ENCODE measurements around the gene PALD1. TPM values are rescaled to one million over a fixed set of nuclear protein-coding genes. Genes with fewer than 3 reads are reported as not detected.

Gene PALD1
- total RNA-seq, 1 experiment from 2014 or later: 33.1 TPM

DNA sequence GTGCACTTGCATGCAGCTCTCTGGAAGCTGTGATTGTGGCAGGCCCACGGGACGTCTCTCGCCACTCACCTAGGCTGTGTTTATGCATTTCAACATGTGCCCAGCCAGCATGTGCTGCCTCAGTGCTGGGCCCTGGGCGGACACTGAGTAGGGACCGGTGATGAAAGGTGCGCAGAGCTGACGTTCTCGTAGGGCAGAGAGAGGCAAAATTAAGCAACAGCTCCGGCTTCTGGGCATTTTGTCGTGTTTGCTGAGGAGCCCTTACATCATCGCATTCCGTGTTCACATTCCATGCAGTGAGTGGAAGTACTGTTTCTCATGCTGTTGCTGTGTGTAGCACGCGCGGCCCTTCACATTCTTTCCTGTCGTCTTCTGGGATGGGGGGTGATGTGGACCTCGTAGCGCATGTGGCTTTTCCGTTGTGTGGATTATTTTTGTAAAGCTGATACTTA is 73.4 kb downstream of the PALD1 start:
- POLR2A ChIA-PET: no interaction called here
- TF ChIP-seq POLR2A (IDR thresholded peaks at IDR 0.05; ENCODE audit: borderline replicate concordance, extremely low read depth, insufficient read depth, insufficient read length) (no peak), ELF1 (IDR thresholded peaks at IDR 0.05; ENCODE audit: borderline replicate concordance, low read depth) (no peak), CBX3 (IDR thresholded peaks at IDR 0.05; ENCODE audit: low read depth) (no peak), YY1 (IDR thresholded peaks at IDR 0.05; ENCODE audit: extremely low read depth, insufficient replicate concordance, low read depth, low read length) (no peak), SIN3A (IDR thresholded peaks at IDR 0.05; ENCODE audit: low read depth) (no peak), ZFX (IDR thresholded peaks at IDR 0.05) (no peak)
- TF ChIP-seq, protein P1, sequence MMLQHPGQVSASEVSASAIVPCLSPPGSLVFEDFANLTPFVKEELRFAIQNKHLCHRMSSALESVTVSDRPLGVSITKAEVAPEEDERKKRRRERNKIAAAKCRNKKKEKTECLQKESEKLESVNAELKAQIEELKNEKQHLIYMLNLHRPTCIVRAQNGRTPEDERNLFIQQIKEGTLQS (IDR thresholded peaks at IDR 0.05): no peak
- TF ChIP-seq, protein P2, sequence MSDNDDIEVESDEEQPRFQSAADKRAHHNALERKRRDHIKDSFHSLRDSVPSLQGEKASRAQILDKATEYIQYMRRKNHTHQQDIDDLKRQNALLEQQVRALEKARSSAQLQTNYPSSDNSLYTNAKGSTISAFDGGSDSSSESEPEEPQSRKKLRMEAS (IDR thresholded peaks at IDR 0.05): no peak
- TF ChIP-seq, protein P3, sequence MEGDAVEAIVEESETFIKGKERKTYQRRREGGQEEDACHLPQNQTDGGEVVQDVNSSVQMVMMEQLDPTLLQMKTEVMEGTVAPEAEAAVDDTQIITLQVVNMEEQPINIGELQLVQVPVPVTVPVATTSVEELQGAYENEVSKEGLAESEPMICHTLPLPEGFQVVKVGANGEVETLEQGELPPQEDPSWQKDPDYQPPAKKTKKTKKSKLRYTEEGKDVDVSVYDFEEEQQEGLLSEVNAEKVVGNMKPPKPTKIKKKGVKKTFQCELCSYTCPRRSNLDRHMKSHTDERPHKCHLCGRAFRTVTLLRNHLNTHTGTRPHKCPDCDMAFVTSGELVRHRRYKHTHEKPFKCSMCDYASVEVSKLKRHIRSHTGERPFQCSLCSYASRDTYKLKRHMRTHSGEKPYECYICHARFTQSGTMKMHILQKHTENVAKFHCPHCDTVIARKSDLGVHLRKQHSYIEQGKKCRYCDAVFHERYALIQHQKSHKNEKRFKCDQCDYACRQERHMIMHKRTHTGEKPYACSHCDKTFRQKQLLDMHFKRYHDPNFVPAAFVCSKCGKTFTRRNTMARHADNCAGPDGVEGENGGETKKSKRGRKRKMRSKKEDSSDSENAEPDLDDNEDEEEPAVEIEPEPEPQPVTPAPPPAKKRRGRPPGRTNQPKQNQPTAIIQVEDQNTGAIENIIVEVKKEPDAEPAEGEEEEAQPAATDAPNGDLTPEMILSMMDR (IDR thresholded peaks at IDR 0.05 in 2 of 3, conservative IDR thresholded peaks at IDR 0.05 in 1 of 3; ENCODE audit: borderline replicate concordance in 1 of 3, insufficient read depth in 1 of 3, low read depth in 2 of 3, low read length in 2 of 3): no peak
- H3K27me3 ChIP-seq (ENCODE audit: insufficient read depth, low read length): no peaks in the 10 kb centered on the region

More for the DNA sequence above, 73.4 kb downstream of the PALD1 start:
- no peak for ATAC-seq
- no peak for DNase-seq (ENCODE audit: low read depth, low spot score)
- H3K79me2 ChIP-seq (ENCODE audit: insufficient read depth, low read length): no peaks in the 10 kb centered on the region
- ChIA-PET RAD21 (ENCODE audit: low non-redundant PET in 1 of 2, low total read pairs in 2 of 2, uncharacterized antibody in 2 of 2, unreplicated experiment in 2 of 2) (no interaction called here), CTCF (interaction anchor here (0.9 to 1.7 kb wide), 2 partner anchors 90 to 336 kb away, joined by 3 to 4 read pairs; partner anchors contain the start of gene PCBD1)
- peaks cover 4 to 57% of the 10 kb centered on the region in 2 experiments; a peak in 3 of 4 replicates for H3K4me1 ChIP-seq (ENCODE audit: control insufficient read depth in 1 of 2, insufficient read depth in 2 of 2, low read length in 2 of 2)
- no peak overlapping the region for H3K4me3 ChIP-seq (replicated peaks in 1 of 2; ENCODE audit: low read depth in 1 of 2, low read length in 2 of 2)
- no peak overlapping the region for H3K4me2 ChIP-seq (ENCODE audit: low read length)
- intact Hi-C loops (cut with micrococcal nuclease): loop anchor here (2.0 kb wide), 2 partner anchors 207 to 263 kb away; partner anchors contain the start of gene SGPL1
- no peaks in the 10 kb centered on the region for H3K9me2 ChIP-seq (ENCODE audit: insufficient read depth)
- BruUV-seq (replicated peaks): no TSS peak
- H3K27ac ChIP-seq (ENCODE audit: low read depth, low read length): no peak overlapping the region; the same call in 1 of the 2 replicates
- H2AFZ ChIP-seq (ENCODE audit: low read depth, low read length, poor library complexity, severe bottlenecking): no peak overlapping the region
- no peaks in the 10 kb centered on the region for H4K20me1 ChIP-seq (ENCODE audit: insufficient read depth)
- H3K36me3 ChIP-seq (ENCODE audit: control insufficient read depth in 1 of 2, insufficient read depth in 2 of 2, low read length in 2 of 2): peaks cover 11 to 20% of the 10 kb centered on the region in 2 experiments; a peak in 3 of 4 replicates
- H3K9me3 ChIP-seq (ENCODE audit: control insufficient read depth in 1 of 2, insufficient read depth in 1 of 2, low read depth in 1 of 2, low read length in 2 of 2): no peaks in the 10 kb centered on the region
- no peak overlapping the region for H3K9ac ChIP-seq (ENCODE audit: low read length)

Data from HCT116 (cell line).